NT2/D1 (cell line): ENCODE results near the gene TRAPPC2.

Source experiments
- SUZ12 ChIP-seq: IDR thresholded peaks from 2 replicates; pipeline ENCODE4 v1.6.1; 2011; ENCODE audit not compliant: insufficient read length, insufficient read depth; ENCODE audit errors: extremely low read depth
- YY1 ChIP-seq: IDR thresholded peaks from 2 replicates; pipeline ENCODE4 v1.6.1; 2011; ENCODE audit not compliant: insufficient read length, insufficient read depth

DNA sequence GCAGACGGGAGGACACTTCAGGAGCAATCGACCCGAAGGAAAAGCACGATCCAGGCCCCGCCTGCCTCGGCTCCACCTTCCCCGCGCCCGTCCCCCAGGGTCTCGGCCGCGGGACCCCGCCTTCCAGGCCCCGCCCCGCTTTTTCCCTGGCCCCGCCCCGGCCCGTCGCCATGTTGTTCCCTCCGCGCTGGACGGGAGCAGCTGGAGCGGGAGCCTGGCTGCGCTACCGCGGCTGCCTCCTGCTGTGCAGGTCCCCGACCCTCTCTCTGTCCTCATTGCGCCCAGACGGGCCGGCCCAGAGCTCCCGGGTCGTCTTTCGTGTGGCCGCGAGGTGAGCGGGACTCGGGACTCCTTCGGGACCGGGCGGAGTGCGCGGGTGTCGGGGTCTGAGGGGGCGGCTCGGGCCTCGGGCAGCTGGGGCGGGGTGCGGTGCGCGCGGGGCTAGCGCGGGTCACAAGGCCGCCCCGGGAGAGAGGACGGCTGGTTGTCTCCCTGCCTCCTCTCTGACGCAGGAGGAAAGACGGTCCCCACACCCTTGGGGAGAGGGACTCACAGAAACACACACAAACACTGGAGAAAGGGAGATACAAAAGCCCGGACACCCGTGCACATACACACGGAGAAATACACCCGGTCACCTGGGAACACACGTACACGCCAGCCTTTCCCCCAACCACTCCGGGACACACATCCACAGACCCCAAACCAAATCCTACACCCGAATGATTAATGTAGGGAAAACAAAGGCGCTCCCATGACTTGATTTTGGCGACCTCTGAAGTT is 45.3 kb downstream of the TRAPPC2 start, which contains the start of gene RAB9A:
- TF ChIP-seq YY1, result peak; percentile 44
- no peak for TF ChIP-seq SUZ12
